ENCODE data around the gene MT1HL1. TPM values are rescaled to one million over a fixed set of nuclear protein-coding genes. Genes with fewer than 3 reads are reported as not detected.

MT1HL1 gene
- total RNA-seq, 1 experiment from 2014 or later = not detected

- Histone ChIP-seq H3K9ac (ENCODE audit: low read length) (no peak overlapping the region), H3K27me3 (ENCODE audit: insufficient read depth, low read length) (no peaks in the 10 kb centered on the region; the same call in 1 of the 2 replicates), H3K36me3 (ENCODE audit: control insufficient read depth in 1 of 2, insufficient read depth in 2 of 2, low read length in 2 of 2) (no peaks in the 10 kb centered on the region), H3K4me3 (replicated peaks in 1 of 2; ENCODE audit: low read depth in 1 of 2, low read length in 2 of 2) (no peak overlapping the region), H3K79me2 (ENCODE audit: insufficient read depth, low read length) (no peaks in the 10 kb centered on the region), H3K27ac (ENCODE audit: low read depth, low read length) (no peak overlapping the region), H3K4me2 (ENCODE audit: low read length) (no peak overlapping the region), H3K4me1 (ENCODE audit: control insufficient read depth in 1 of 2, insufficient read depth in 2 of 2, low read length in 2 of 2) (no peaks in the 10 kb centered on the region), H3K9me3 (ENCODE audit: control insufficient read depth in 1 of 2, insufficient read depth in 1 of 2, low read depth in 1 of 2, low read length in 2 of 2) (no peaks in the 10 kb centered on the region), H3K9me2 (ENCODE audit: insufficient read depth) (no peaks in the 10 kb centered on the region), H2AFZ (ENCODE audit: low read depth, low read length, poor library complexity, severe bottlenecking) (no peak overlapping the region), H4K20me1 (ENCODE audit: insufficient read depth) (no peaks in the 10 kb centered on the region)
- POLR2A ChIA-PET = no interaction called here
- BruUV-seq (replicated peaks) = no TSS peak
- TF ChIP-seq RAD21 (IDR thresholded peaks at IDR 0.05; ENCODE audit: low read depth) (no peak), EGR1 (IDR thresholded peaks at IDR 0.05; ENCODE audit: low read depth) (no peak), CBX3 (IDR thresholded peaks at IDR 0.05; ENCODE audit: low read depth) (no peak), POLR2A (IDR thresholded peaks at IDR 0.05; ENCODE audit: borderline replicate concordance, extremely low read depth, insufficient read depth, insufficient read length) (no peak), ZBTB33 (IDR thresholded peaks at IDR 0.05; ENCODE audit: extremely low read depth, insufficient replicate concordance, low read length) (no peak), MAX (IDR thresholded peaks at IDR 0.05) (no peak), SP1 (IDR thresholded peaks at IDR 0.05; ENCODE audit: low read depth) (no peak), EZH2phosphoT487 (IDR thresholded peaks at IDR 0.05; ENCODE audit: borderline replicate concordance) (no peak), SRF (IDR thresholded peaks at IDR 0.05; ENCODE audit: low read depth) (no peak), ZNF274 (IDR thresholded peaks at IDR 0.05; ENCODE audit: low read depth, low read length) (no peak), REST (IDR thresholded peaks at IDR 0.05; ENCODE audit: low read depth) (no peak), ELF1 (IDR thresholded peaks at IDR 0.05; ENCODE audit: borderline replicate concordance, low read depth) (no peak)
- CTCF ChIA-PET = no interaction called here
- DNase-seq (ENCODE audit: low read depth, low spot score) = no peak
- RAD21 ChIA-PET (ENCODE audit: low non-redundant PET in 1 of 2, low total read pairs in 2 of 2, uncharacterized antibody in 2 of 2, unreplicated experiment in 2 of 2) = no interaction called here
- intact Hi-C loops (cut with micrococcal nuclease) = no loop called here
- ATAC-seq = no peak
Measured at GRCh38 chr1:237018896-237019295, 14.7 kb upstream of the MT1HL1 start.
